HEK293 (cell line): ENCODE results near the gene LMO1.
A peak's percentile ranks its signal among the peaks of the same experiment; 100 is the strongest.

Source experiments
- CTCF ChIA-PET: fragments of 350-600 bp; formaldehyde crosslinking; extraction: SDS; loops from one replicate; lab custom pipeline; 2021; ENCODE audit warnings: antibody characterized with exemption; lab: Yijun Ruan, JAX
- POLR2A ChIA-PET: fragments of 300-600 bp; formaldehyde crosslinking; extraction: SDS; loops from one replicate; lab custom pipeline; 2020; ENCODE audit warnings: antibody characterized with exemption, inconsistent platforms; lab: Yijun Ruan, JAX
- H3K27ac ChIP-seq: fragments of 200-500 bp; sonication (Bioruptor generic); 2 replicates; pipeline ENCODE4 v1.5.1; 2014; ENCODE audit warnings: low read depth, low read length, control low read depth, inconsistent platforms; ENCODE audit errors: extremely low read depth
- H3K36me3 ChIP-seq, 2 experiments: fragments of 200-500 bp in 1 of 2; sonication (Bioruptor generic) in 1 of 2; 1 replicate in 1 of 2; 2 replicates in 1 of 2; pipeline ENCODE4 v1.5.1; 2014 to 2017; ENCODE audit warnings: inconsistent platforms in 2 of 2, low read length in 2 of 2; ENCODE audit not compliant: control insufficient read depth in 2 of 2, insufficient read depth in 1 of 2
- H3K4me1 ChIP-seq: fragments of 200-500 bp; sonication (Bioruptor generic); 2 replicates; pipeline ENCODE4 v1.5.1; 2014; ENCODE audit warnings: mild to moderate bottlenecking, low read length, inconsistent platforms; ENCODE audit not compliant: control insufficient read depth, insufficient read depth
- H3K4me3 ChIP-seq: 2 replicates; pipeline ENCODE4 v1.5.1; 2011; ENCODE audit warnings: low read depth, mild to moderate bottlenecking, control low read depth, low read length, moderate library complexity
- H3K9me3 ChIP-seq: fragments of 200-500 bp; sonication (Bioruptor generic); 2 replicates; pipeline ENCODE4 v1.5.1; 2014; ENCODE audit warnings: low read depth, low read length, inconsistent platforms; ENCODE audit not compliant: control insufficient read depth, insufficient read depth
- CTCF ChIP-seq: fragments of 450-650 bp; formaldehyde crosslinking; IDR thresholded peaks from 2 replicates; pipeline ENCODE4 v1.5.1; 2016; ENCODE audit warnings: missing biosample characterization, missing genetic modification characterization
- ELK4 ChIP-seq: IDR thresholded peaks from 2 replicates; pipeline ENCODE4 v1.6.1; 2011; ENCODE audit warnings: mild to moderate bottlenecking, low read depth, low read length, borderline replicate concordance
- GLIS2 ChIP-seq: fragments of 450-650 bp; formaldehyde crosslinking; IDR thresholded peaks from 2 replicates; pipeline ENCODE4 v1.5.1; 2016; ENCODE audit warnings: missing biosample characterization, missing genetic modification characterization
- HOXA7 ChIP-seq: sonication (generic); formaldehyde crosslinking; IDR thresholded peaks from 2 replicates; pipeline ENCODE4 v1.8.1; 2022; ENCODE audit warnings: missing genetic modification reagents, borderline replicate concordance
- ZBTB11 ChIP-seq: fragments of 450-650 bp; formaldehyde crosslinking; conservative IDR thresholded peaks from 2 replicates; pipeline ENCODE4 v1.5.1; 2016; ENCODE audit warnings: low read depth, missing biosample characterization, missing genetic modification characterization
- ZBTB7A ChIP-seq: fragments of 450-650 bp; formaldehyde crosslinking; IDR thresholded peaks from 2 replicates; pipeline ENCODE4 v1.5.1; 2016; ENCODE audit warnings: low read depth, missing biosample characterization, missing genetic modification characterization
- ZEB2 ChIP-seq: fragments of 450-650 bp; formaldehyde crosslinking; IDR thresholded peaks from 2 replicates; pipeline ENCODE4 v1.5.1; 2016; ENCODE audit warnings: missing biosample characterization, missing genetic modification characterization
- ZIC2 ChIP-seq: fragments of 450-650 bp; formaldehyde crosslinking; IDR thresholded peaks from 2 replicates; pipeline ENCODE4 v1.5.1; 2016; ENCODE audit warnings: missing biosample characterization, missing genetic modification characterization
- ZNF114 ChIP-seq: fragments of 450-650 bp; formaldehyde crosslinking; IDR thresholded peaks from 2 replicates; pipeline ENCODE4 v1.5.0; 2017; ENCODE audit warnings: missing biosample characterization, missing genetic modification characterization
- ZNF121 ChIP-seq: fragments of 450-650 bp; formaldehyde crosslinking; IDR thresholded peaks from 2 replicates; pipeline ENCODE4 v1.5.1; 2016; ENCODE audit warnings: missing biosample characterization, missing genetic modification characterization
- ZNF146 ChIP-seq: fragments of 450-650 bp; formaldehyde crosslinking; IDR thresholded peaks from 2 replicates; pipeline ENCODE4 v1.5.1; 2016; ENCODE audit warnings: missing biosample characterization, missing genetic modification characterization
- ZNF155 ChIP-seq: fragments of 450-650 bp; formaldehyde crosslinking; IDR thresholded peaks from 2 replicates; pipeline ENCODE4 v1.5.1; 2016; ENCODE audit warnings: missing biosample characterization, missing genetic modification characterization
- ZNF16 ChIP-seq: fragments of 450-650 bp; formaldehyde crosslinking; IDR thresholded peaks from 2 replicates; pipeline ENCODE4 v1.5.1; 2016; ENCODE audit warnings: low read depth, missing biosample characterization, missing genetic modification characterization
- ZNF2 ChIP-seq: fragments of 450-650 bp; formaldehyde crosslinking; IDR thresholded peaks from 2 replicates; pipeline ENCODE4 v1.5.1; 2016; ENCODE audit warnings: missing biosample characterization, missing genetic modification characterization
- ZNF341 ChIP-seq: fragments of 450-650 bp; formaldehyde crosslinking; IDR thresholded peaks from 2 replicates; pipeline ENCODE4; 2016; ENCODE audit warnings: low read depth, missing biosample characterization, missing genetic modification characterization
- ZNF394 ChIP-seq: fragments of 450-650 bp; formaldehyde crosslinking; IDR thresholded peaks from 2 replicates; pipeline ENCODE4 v1.5.1; 2016; ENCODE audit warnings: missing biosample characterization, missing genetic modification characterization, mild to moderate bottlenecking, moderate library complexity, borderline replicate concordance
- ZNF510 ChIP-seq: fragments of 450-650 bp; formaldehyde crosslinking; IDR thresholded peaks from 2 replicates; pipeline ENCODE4 v1.5.1; 2018; ENCODE audit warnings: mild to moderate bottlenecking, missing genetic modification characterization, missing biosample characterization; ENCODE audit not compliant: insufficient replicate concordance
- ZNF530 ChIP-seq: fragments of 450-650 bp; formaldehyde crosslinking; IDR thresholded peaks from 2 replicates; pipeline ENCODE4 v1.5.1; 2016; ENCODE audit warnings: low read depth, missing biosample characterization, missing genetic modification characterization
- ZNF571 ChIP-seq: fragments of 450-650 bp; formaldehyde crosslinking; IDR thresholded peaks from 2 replicates; pipeline ENCODE4 v1.5.0; 2017; ENCODE audit warnings: missing biosample characterization, missing genetic modification characterization
- ZNF585B ChIP-seq: fragments of 450-650 bp; formaldehyde crosslinking; IDR thresholded peaks from 2 replicates; pipeline ENCODE4 v1.5.1; 2016; ENCODE audit warnings: missing biosample characterization, missing genetic modification characterization
- ZNF843 ChIP-seq: fragments of 450-650 bp; formaldehyde crosslinking; IDR thresholded peaks from 2 replicates; pipeline ENCODE4 v1.5.1; 2016; ENCODE audit warnings: missing biosample characterization, missing genetic modification characterization

The LMO1 gene

GRCh38 chr11:8237453-8237852 lies 26.2 kb downstream of the LMO1 start (continued):
- TF ChIP-seq ELK4: no peak
- TF ChIP-seq ZNF16 (tag by site-specific recombination): no peak
- TF ChIP-seq ZNF571 (tag by site-specific recombination): no peak
- TF ChIP-seq ZNF146 (tag by site-specific recombination): no peak
- TF ChIP-seq ZNF530 (tag by site-specific recombination): no peak

- ChIA-PET CTCF (interaction anchor here (0.5 to 2.5 kb wide), 5 partner anchors 11 to 327 kb away, joined by 3 to 17 read pairs (median 3); partner anchors contain the start of gene LMO1), POLR2A (no interaction called here)
- no peaks in the 10 kb centered on the region; the same call in 1 of the 2 replicates for H3K4me1 ChIP-seq
- H3K36me3 ChIP-seq: no peaks in the 10 kb centered on the region
- H3K4me3 ChIP-seq: no peak overlapping the region
- H3K27ac ChIP-seq: no peak overlapping the region
- no peaks in the 10 kb centered on the region for H3K9me3 ChIP-seq
- no peak for TF ChIP-seq ZNF121 (tag by site-specific recombination)
- TF ChIP-seq ZNF341 (tag by site-specific recombination): peak; percentile 59
- TF ChIP-seq ZEB2 (tag by site-specific recombination): no peak
Measured at GRCh38 chr11:8235925-8236324, 27.8 kb downstream of the LMO1 start.

- Histone ChIP-seq H3K9me3 (no peaks in the 10 kb centered on the region), H3K27ac (no peak overlapping the region)
Measured at GRCh38 chr11:8234910-8235309, 28.8 kb downstream of the LMO1 start.

GRCh38 chr11:8234425-8234821 lies 29.3 kb downstream of the LMO1 start:
- CTCF ChIA-PET: interaction anchor here (0.7 to 3.8 kb wide), 5 partner anchors 11 to 776 kb away, joined by 3 to 35 read pairs (median 3); partner anchors contain the start of gene LMO1
- TF ChIP-seq CTCF (tag by site-specific recombination) (0 out of 2 replicates have a peak, but pooled peaks have one; percentile 28), ZNF843 (tag by site-specific recombination) (no peak), ZIC2 (peak; percentile 93), ZNF2 (tag by site-specific recombination) (no peak), ZNF121 (tag by site-specific recombination) (no peak), ZNF394 (tag by site-specific recombination) (no peak), ZBTB11 (tag by site-specific recombination) (no peak), GLIS2 (tag by site-specific recombination) (peak; percentile 42; the same call in 1 of the 2 replicates)
- Histone ChIP-seq H3K4me3 (no peak overlapping the region), H3K27ac (no peak overlapping the region), H3K4me1 (peaks cover 2% of the 10 kb centered on the region; the same call in 1 of the 2 replicates), H3K36me3 (no peaks in the 10 kb centered on the region), H3K9me3 (no peaks in the 10 kb centered on the region)
- POLR2A ChIA-PET: interaction anchor here (1.0 kb wide), 1 partner anchor 30 kb away, joined by 3 read pairs; the partner anchor contains the start of gene LMO1

More at GRCh38 chr11:8234910-8235309, 28.8 kb downstream of the LMO1 start:
- ChIA-PET CTCF (interaction anchor here (0.7 to 3.8 kb wide), 3 partner anchors 28 to 775 kb away, joined by 3 to 35 read pairs (median 3); partner anchors contain the start of gene LMO1), POLR2A (no interaction called here)
- no peak for TF ChIP-seq ZNF585B (tag by site-specific recombination)
- no peak for TF ChIP-seq ZNF155 (tag by site-specific recombination)
- TF ChIP-seq HOXA7: no peak
- TF ChIP-seq ZNF510: no peak
- TF ChIP-seq ZNF114 (tag by site-specific recombination): no peak
- TF ChIP-seq ZBTB7A (tag by site-specific recombination): no peak
- no peak overlapping the region for H3K4me3 ChIP-seq
- no peaks in the 10 kb centered on the region; the same call in 1 of the 2 replicates for H3K4me1 ChIP-seq
- no peaks in the 10 kb centered on the region for H3K36me3 ChIP-seq
